VCaP (cell line): ENCODE measurements around the gene FBXO39.

ENCODE experiments used
- H3K27ac ChIP-seq: fragments of 450-650 bp; 2 replicates; pipeline ENCODE4 v1.5.1; 2017
- TF ChIP-seq, protein P1 (sequence below): fragments of 450-650 bp; conservative IDR thresholded peaks from 2 replicates; pipeline ENCODE4 v1.5.1; 2017; ENCODE audit warnings: mild to moderate bottlenecking, moderate library complexity

FBXO39 gene

GRCh38 chr17:6793748-6794493 is 17.9 kb downstream of the FBXO39 start:
- no peak overlapping the region for H3K27ac ChIP-seq

GRCh38 chr17:6796017-6796886 is 20.2 kb downstream of the FBXO39 start:
- H3K27ac ChIP-seq = no peak overlapping the region
- TF ChIP-seq, protein P1, sequence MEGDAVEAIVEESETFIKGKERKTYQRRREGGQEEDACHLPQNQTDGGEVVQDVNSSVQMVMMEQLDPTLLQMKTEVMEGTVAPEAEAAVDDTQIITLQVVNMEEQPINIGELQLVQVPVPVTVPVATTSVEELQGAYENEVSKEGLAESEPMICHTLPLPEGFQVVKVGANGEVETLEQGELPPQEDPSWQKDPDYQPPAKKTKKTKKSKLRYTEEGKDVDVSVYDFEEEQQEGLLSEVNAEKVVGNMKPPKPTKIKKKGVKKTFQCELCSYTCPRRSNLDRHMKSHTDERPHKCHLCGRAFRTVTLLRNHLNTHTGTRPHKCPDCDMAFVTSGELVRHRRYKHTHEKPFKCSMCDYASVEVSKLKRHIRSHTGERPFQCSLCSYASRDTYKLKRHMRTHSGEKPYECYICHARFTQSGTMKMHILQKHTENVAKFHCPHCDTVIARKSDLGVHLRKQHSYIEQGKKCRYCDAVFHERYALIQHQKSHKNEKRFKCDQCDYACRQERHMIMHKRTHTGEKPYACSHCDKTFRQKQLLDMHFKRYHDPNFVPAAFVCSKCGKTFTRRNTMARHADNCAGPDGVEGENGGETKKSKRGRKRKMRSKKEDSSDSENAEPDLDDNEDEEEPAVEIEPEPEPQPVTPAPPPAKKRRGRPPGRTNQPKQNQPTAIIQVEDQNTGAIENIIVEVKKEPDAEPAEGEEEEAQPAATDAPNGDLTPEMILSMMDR = no peak

More at GRCh38 chr17:6793748-6794493, 17.9 kb downstream of the FBXO39 start:
- TF ChIP-seq, protein P1 = no peak

- TF ChIP-seq, protein P1 = no peak
- H3K27ac ChIP-seq = no peak overlapping the region
Observed at GRCh38 chr17:6796887-6797490, 21.0 kb downstream of the FBXO39 start.

DNA sequence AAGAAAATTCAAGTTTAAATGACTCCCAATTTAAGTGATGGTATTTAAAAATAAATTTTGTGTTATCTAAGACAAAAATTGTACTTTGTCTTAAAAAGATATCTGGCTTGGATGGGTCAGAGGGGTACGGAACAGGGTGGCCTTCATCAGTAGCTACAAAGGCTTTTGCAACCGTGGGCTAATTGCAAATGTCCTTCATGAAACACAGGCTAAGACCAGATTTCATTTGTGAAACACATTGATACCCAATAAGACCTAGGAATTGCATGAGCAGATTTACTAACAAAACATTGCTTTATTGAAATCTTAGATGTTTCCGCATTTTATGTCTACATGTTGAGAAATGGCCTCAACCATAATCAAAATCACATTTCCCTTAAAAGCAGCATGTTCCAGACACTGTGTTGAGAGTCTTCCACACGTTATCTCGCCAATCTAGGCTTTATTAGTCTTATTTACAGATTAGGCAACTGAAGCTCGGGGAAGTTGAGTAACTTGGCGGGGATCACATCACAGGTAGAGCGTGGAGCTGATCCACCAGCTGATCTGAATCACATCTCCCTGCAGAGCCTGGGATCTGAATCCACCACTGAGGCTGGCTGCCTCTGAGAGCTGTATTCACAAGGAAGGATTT is 21.8 kb downstream of the FBXO39 start:
- TF ChIP-seq, protein P1 = no peak
- H3K27ac ChIP-seq = no peak overlapping the region

DNA sequence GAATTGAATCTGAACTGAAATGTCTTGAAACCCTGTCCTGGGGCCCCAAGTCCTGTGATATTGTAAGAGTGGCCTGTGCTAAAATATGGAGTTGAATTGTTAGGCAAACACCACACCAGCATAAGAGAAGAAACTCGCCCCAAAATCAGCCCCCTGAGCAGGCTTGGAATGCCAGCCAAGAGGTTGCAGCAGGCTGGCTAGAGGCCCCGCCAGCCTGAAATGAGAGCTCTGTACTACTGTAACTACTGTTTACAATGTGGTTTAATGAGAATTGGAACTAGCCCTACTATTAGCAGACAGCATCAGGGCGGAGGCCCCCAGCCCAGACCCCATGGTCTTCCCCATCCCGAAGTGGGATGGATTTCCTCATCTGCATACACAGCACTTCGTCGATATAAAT is 23.7 kb downstream of the FBXO39 start:
- TF ChIP-seq, protein P1 = no peak
- H3K27ac ChIP-seq = no peak overlapping the region

DNA sequence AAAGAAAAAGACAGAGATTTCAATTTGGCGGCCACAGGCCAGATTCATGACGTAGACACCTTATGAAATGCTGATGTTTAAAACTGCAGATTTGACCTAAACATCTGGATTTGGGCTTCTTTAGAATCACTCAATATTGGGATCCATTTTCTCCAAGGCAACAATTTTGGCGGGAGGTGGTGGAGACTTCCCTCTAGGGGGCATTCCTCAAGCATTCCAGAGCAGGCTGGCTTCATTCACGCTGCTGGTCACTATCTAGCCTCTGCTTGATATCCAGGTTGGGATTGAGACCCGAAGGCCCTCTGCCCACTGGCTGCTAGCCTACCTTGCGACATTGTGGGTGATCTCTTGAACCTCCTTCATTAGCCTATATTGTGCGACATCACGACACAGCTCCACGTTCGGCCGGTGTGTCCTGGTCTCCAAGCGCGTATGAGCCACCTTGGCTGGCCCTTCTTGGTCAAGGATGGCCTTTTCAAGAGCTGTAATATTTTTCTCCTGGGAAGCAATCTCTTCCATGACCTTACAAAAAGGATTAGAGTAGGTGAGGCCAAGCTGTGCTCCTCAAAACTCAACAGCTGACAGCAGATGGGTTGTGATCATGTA is 24.5 kb downstream of the FBXO39 start:
- TF ChIP-seq, protein P1 = no peak
- H3K27ac ChIP-seq = no peak overlapping the region
